H9 (cell line): ENCODE measurements around the gene SBNO1. TPM values are rescaled to one million over a fixed set of nuclear protein-coding genes. Genes with fewer than 3 reads are reported as not detected.
A peak's percentile ranks its signal among the peaks of the same experiment; 100 is the strongest.

ENCODE experiments used
- DNase-seq: peaks from one replicate; pipeline ENCODE4 v3.0.0-alpha.2; 2017
- H2AFZ ChIP-seq: one replicate; pipeline ENCODE4 v1.6.1; 2013; ENCODE audit warnings: mild to moderate bottlenecking, low read length, control low read depth, moderate library complexity
- H2AK5ac ChIP-seq: 2 replicates; pipeline ENCODE4 v1.6.1; 2013; ENCODE audit warnings: low read length, control low read depth, mixed read lengths; ENCODE audit not compliant: insufficient read length
- H2BK120ac ChIP-seq: one replicate; pipeline ENCODE4 v1.6.1; 2013; ENCODE audit warnings: low read depth, mild to moderate bottlenecking, low read length, control low read depth, inconsistent platforms; ENCODE audit not compliant: poor library complexity, severe bottlenecking
- H2BK12ac ChIP-seq: 2 replicates; pipeline ENCODE4 v1.6.1; 2013; ENCODE audit warnings: low read length, control low read depth, mixed read lengths, low read depth; ENCODE audit not compliant: insufficient read length
- H2BK15ac ChIP-seq: 2 replicates; pipeline ENCODE4 v1.6.1; 2013; ENCODE audit warnings: low read depth, low read length, control low read depth
- H2BK20ac ChIP-seq: one replicate; pipeline ENCODE4 v1.6.1; 2013; ENCODE audit warnings: low read depth, mild to moderate bottlenecking, low read length, control low read depth, inconsistent platforms; ENCODE audit not compliant: poor library complexity, severe bottlenecking
- H2BK5ac ChIP-seq: 2 replicates; pipeline ENCODE4 v1.6.1; 2013; ENCODE audit warnings: low read length, control low read depth, mixed read lengths; ENCODE audit not compliant: insufficient read length
- H3K14ac ChIP-seq: 2 replicates; pipeline ENCODE4 v1.6.1; 2013; ENCODE audit warnings: low read length, control low read depth; ENCODE audit not compliant: insufficient read depth
- H3K18ac ChIP-seq: 2 replicates; pipeline ENCODE4 v1.6.1; 2013; ENCODE audit warnings: low read depth, mild to moderate bottlenecking, mixed read lengths, low read length, control low read depth; ENCODE audit not compliant: insufficient read length
- H3K23ac ChIP-seq: 2 replicates; pipeline ENCODE4 v1.6.1; 2013; ENCODE audit warnings: low read length, control low read depth, mixed read lengths, low read depth; ENCODE audit not compliant: insufficient read length
- H3K23me2 ChIP-seq: 2 replicates; pipeline ENCODE4 v1.6.1; 2013; ENCODE audit warnings: low read depth, mild to moderate bottlenecking, mixed read lengths, low read length, control low read depth; ENCODE audit not compliant: insufficient read length, poor library complexity, severe bottlenecking
- H3K27ac ChIP-seq: 2 replicates; pipeline ENCODE4 v1.5.1; 2013; ENCODE audit warnings: low read length, control low read depth, mixed read lengths, low read depth; ENCODE audit not compliant: insufficient read length
- H3K27me3 ChIP-seq: 2 replicates; pipeline ENCODE4 v1.6.1; 2013; ENCODE audit warnings: low read length, control low read depth, inconsistent platforms; ENCODE audit not compliant: insufficient read depth
- H3K4ac ChIP-seq: 2 replicates; pipeline ENCODE4 v1.6.1; 2013; ENCODE audit warnings: low read depth, mild to moderate bottlenecking, control low read depth, inconsistent platforms, low read length, moderate library complexity
- H3K4me1 ChIP-seq: 2 replicates; pipeline ENCODE4 v1.6.1; 2013; ENCODE audit warnings: low read length, control low read depth, inconsistent platforms; ENCODE audit not compliant: insufficient read depth
- H3K4me2 ChIP-seq: 2 replicates; pipeline ENCODE4 v1.6.1; 2013; ENCODE audit warnings: low read length, control low read depth, mixed read lengths; ENCODE audit not compliant: insufficient read length, insufficient read depth
- H3K56ac ChIP-seq: 2 replicates; pipeline ENCODE4 v1.6.1; 2013; ENCODE audit warnings: low read depth, mild to moderate bottlenecking, mixed read lengths, low read length, control low read depth; ENCODE audit not compliant: insufficient read length
- H3K79me1 ChIP-seq: 2 replicates; pipeline ENCODE4 v1.6.1; 2013; ENCODE audit warnings: low read depth, mild to moderate bottlenecking, moderate library complexity, low read length, control low read depth, inconsistent platforms; ENCODE audit not compliant: insufficient read depth, poor library complexity, severe bottlenecking
- H3K79me2 ChIP-seq: 2 replicates; pipeline ENCODE4 v1.6.1; 2013; ENCODE audit warnings: low read length, control low read depth, inconsistent platforms; ENCODE audit not compliant: insufficient read depth
- H3K9ac ChIP-seq: 2 replicates; pipeline ENCODE4 v1.6.1; 2013; ENCODE audit warnings: low read length, control low read depth, mixed read lengths; ENCODE audit not compliant: insufficient read length; ENCODE audit errors: extremely low read depth
- H3K9me3 ChIP-seq: one replicate; pipeline ENCODE4 v1.6.1; 2013; ENCODE audit warnings: low read depth, low read length, inconsistent platforms; ENCODE audit not compliant: control insufficient read depth
- H3T11ph ChIP-seq: one replicate; pipeline ENCODE4 v1.6.1; 2013; ENCODE audit warnings: mild to moderate bottlenecking, low read length, control low read depth, inconsistent platforms
- H4K20me1 ChIP-seq: one replicate; pipeline ENCODE4 v1.6.1; 2013; ENCODE audit not compliant: control insufficient read depth, insufficient read length, insufficient read depth
- H4K5ac ChIP-seq: 2 replicates; pipeline ENCODE4 v1.6.1; 2013; ENCODE audit warnings: low read depth, mild to moderate bottlenecking, mixed read lengths, low read length, control low read depth; ENCODE audit not compliant: insufficient read length
- H4K8ac ChIP-seq: replicated peaks from 2 replicates; pipeline ENCODE4 v1.6.1; 2013; ENCODE audit warnings: low read length, control low read depth, mixed read lengths, low read depth; ENCODE audit not compliant: insufficient read length
- H4K91ac ChIP-seq: 2 replicates; pipeline ENCODE4 v1.6.1; 2013; ENCODE audit warnings: low read depth, mild to moderate bottlenecking, moderate library complexity, mixed read lengths, low read length, control low read depth; ENCODE audit not compliant: insufficient read length
- H3K27ac Mint-ChIP-seq, 3 experiments: 2 replicates in 2 of 3; 3 replicates in 1 of 3; pipeline ENCODE4 v1.8.0; 2020 to 2021; ENCODE audit warnings: mixed read lengths in 3 of 3, mild to moderate bottlenecking in 1 of 3, moderate library complexity in 1 of 3
- H3K27me3 Mint-ChIP-seq: 2 replicates; pipeline ENCODE4 v1.8.0; 2021; ENCODE audit warnings: low read depth, mild to moderate bottlenecking, moderate library complexity, mixed read lengths
- H3K36me3 Mint-ChIP-seq, 3 experiments: 2 replicates in 2 of 3; 3 replicates in 1 of 3; pipeline ENCODE4 v1.8.0; 2020 to 2021; ENCODE audit warnings: low read depth in 3 of 3, mixed read lengths in 3 of 3; ENCODE audit not compliant: insufficient read depth in 1 of 3
- H3K4me1 Mint-ChIP-seq, 2 experiments: 2 replicates each; pipeline ENCODE4 v1.8.0; 2020; ENCODE audit warnings: mixed read lengths in 2 of 2
- H3K4me3 Mint-ChIP-seq, 2 experiments: 2 replicates in 1 of 2; 3 replicates in 1 of 2; pipeline ENCODE4 v1.8.0; 2020 to 2021; ENCODE audit warnings: mild to moderate bottlenecking in 2 of 2, mixed read lengths in 2 of 2, moderate library complexity in 1 of 2
- H3K9me3 Mint-ChIP-seq, 2 experiments: 2 replicates in 1 of 2; 3 replicates in 1 of 2; pipeline ENCODE4 v1.8.0; 2020; ENCODE audit warnings: mild to moderate bottlenecking in 2 of 2, mixed read lengths in 2 of 2, moderate library complexity in 1 of 2
- CTCF ChIP-seq: fragments of 200-600 bp; sonication (generic); conservative IDR thresholded peaks from 3 replicates; pipeline ENCODE4 v1.8.0; 2021; ENCODE audit warnings: antibody characterized with exemption, mild to moderate bottlenecking
- WGBS: extraction: QIAGEN DNeasy Blood & Tissue Kit; methylation state at CpG from one replicate; pipeline ENCODE4 v1.1.7; 2013; ENCODE audit warnings: missing lambda C conversion rate, low lambda C conversion rate, mixed read lengths; ENCODE audit not compliant: insufficient read length; ENCODE audit errors: extremely low coverage; 5-methylcytosine and 5-hydroxymethylcytosine counted together
- total RNA-seq: library from RNA; stranded (reverse); gene quantifications from 2 replicates; pipeline ENCODE4 v1.2.1, GENCODE V29; 2021

SBNO1 gene
- total RNA-seq, 1 experiment from 2014 or later: 47.5 TPM

GRCh38 chr12:123265851-123266678 is 98.6 kb downstream of the SBNO1 start:
- DNase-seq: no peak
- no peak overlapping the region for H3K23ac ChIP-seq
- H2AFZ ChIP-seq: no peak overlapping the region
- no peak overlapping the region for H3K14ac ChIP-seq
- H4K91ac ChIP-seq: no peak overlapping the region
- no CpG with 5 or more reads among the region's 35 CpGs for WGBS
- H3K23me2 ChIP-seq: peaks cover 9% of the 10 kb centered on the region
- no peak overlapping the region for H3K27ac ChIP-seq
- H4K20me1 ChIP-seq: no peaks in the 10 kb centered on the region
- no peaks in the 10 kb centered on the region for H3K9me3 ChIP-seq
- no peak overlapping the region for H3T11ph ChIP-seq
- H3K4ac ChIP-seq: no peak overlapping the region
- H4K5ac ChIP-seq: no peak overlapping the region
- Mint-ChIP-seq H3K9me3 (peaks cover 0 to 3% of the 10 kb centered on the region in 2 experiments; a peak in 1 of 5 replicates), H3K27ac (peak overlapping the region in 2 of 3 experiments; percentile 39 to 94; a peak in 4 of 7 replicates), H3K4me3 (no peak overlapping the region), H3K27me3 (no peaks in the 10 kb centered on the region), H3K4me1 (peaks cover 53 to 55% of the 10 kb centered on the region in 2 experiments), H3K36me3 (peaks cover 33 to 76% (median 68%) of the 10 kb centered on the region in 3 experiments)
- no peak overlapping the region for H3K18ac ChIP-seq
- no peak overlapping the region for H2BK120ac ChIP-seq
- H3K4me2 ChIP-seq: no peak overlapping the region
- no peak overlapping the region for H2BK15ac ChIP-seq
- no peak overlapping the region for H3K9ac ChIP-seq
- H3K56ac ChIP-seq: no peak overlapping the region
- H3K4me1 ChIP-seq: peaks cover 2% of the 10 kb centered on the region; the same call in 1 of the 2 replicates
- H2BK20ac ChIP-seq: no peak overlapping the region
- H2AK5ac ChIP-seq: no peak overlapping the region
- TF ChIP-seq CTCF: no peak
- H4K8ac ChIP-seq: no peak overlapping the region
- H2BK5ac ChIP-seq: no peak overlapping the region
- no peaks in the 10 kb centered on the region for H3K27me3 ChIP-seq
- peaks cover 2% of the 10 kb centered on the region for H3K79me1 ChIP-seq
- H3K79me2 ChIP-seq: peaks cover 24% of the 10 kb centered on the region; the same call in 1 of the 2 replicates
- H2BK12ac ChIP-seq: no peak overlapping the region
